ENCODE measurements around the gene SLC12A9. TPM values are rescaled to one million over a fixed set of nuclear protein-coding genes. Genes with fewer than 3 reads are reported as not detected.
"Not testable (repeated sequence)": the region's sequence is repeated elsewhere in the genome, so short reads cannot be mapped to it uniquely, and the experiment has no call there.

The SLC12A9 gene, protein sequence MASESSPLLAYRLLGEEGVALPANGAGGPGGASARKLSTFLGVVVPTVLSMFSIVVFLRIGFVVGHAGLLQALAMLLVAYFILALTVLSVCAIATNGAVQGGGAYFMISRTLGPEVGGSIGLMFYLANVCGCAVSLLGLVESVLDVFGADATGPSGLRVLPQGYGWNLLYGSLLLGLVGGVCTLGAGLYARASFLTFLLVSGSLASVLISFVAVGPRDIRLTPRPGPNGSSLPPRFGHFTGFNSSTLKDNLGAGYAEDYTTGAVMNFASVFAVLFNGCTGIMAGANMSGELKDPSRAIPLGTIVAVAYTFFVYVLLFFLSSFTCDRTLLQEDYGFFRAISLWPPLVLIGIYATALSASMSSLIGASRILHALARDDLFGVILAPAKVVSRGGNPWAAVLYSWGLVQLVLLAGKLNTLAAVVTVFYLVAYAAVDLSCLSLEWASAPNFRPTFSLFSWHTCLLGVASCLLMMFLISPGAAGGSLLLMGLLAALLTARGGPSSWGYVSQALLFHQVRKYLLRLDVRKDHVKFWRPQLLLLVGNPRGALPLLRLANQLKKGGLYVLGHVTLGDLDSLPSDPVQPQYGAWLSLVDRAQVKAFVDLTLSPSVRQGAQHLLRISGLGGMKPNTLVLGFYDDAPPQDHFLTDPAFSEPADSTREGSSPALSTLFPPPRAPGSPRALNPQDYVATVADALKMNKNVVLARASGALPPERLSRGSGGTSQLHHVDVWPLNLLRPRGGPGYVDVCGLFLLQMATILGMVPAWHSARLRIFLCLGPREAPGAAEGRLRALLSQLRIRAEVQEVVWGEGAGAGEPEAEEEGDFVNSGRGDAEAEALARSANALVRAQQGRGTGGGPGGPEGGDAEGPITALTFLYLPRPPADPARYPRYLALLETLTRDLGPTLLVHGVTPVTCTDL
- 10 to 100 TPM; 17.6 to 20.1 TPM for total RNA-seq

DNA sequence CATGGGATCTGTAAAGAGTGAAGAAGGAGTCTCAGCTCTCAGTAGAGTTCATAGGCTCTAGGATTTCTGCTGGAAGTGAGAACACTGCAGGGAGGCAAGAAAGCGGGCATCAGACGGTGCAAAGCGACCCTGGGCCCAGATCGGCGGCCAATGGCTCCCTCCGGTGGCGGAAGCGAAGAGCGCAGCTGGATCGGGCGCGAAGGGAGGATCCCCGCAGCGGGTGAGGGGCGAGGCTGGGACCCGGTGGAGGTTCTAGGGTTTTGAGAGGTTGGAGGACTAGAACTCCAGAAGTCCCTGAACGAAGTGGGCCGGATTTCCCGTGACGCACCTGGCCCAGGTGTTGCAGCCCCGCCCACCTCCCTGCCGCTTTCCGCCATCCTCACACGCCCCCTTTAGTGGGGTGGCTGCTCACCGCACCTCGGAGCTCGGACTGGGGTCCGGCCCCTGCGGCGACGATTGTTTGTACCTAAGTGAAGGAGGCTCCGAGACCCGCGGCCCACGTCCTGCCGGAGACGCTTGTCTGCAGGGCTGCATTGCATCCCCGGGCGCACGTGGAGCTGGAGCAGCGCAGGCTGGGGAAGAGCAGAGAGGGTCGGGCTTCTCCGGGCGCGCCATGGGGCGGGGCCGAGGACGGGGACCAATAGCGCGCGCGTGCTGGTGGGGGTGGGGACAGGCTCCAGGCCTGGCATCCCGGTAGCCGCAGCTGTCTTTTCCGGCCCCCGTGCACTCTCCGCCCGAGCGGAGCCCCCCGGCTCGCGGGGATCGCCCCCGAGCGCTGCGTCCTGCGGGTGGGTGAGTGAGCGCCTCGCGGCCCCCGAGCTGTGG lies at the start of gene SLC12A9:
SLC12A9 (plus strand) TSS at position 666 of the 825 bp plus-strand sequence. CDS start 1,485 bp downstream, outside the sequence.
- peak; percentile 98 to 99 for ATAC-seq (replicated peaks in 1 of 2)
- Mint-ChIP-seq H3K36me3 (ENCODE audit: insufficient read depth in 2 of 2) (no peaks in the 10 kb centered on the region), H3K9me3 (no peaks in the 10 kb centered on the region), H3K27me3 (ENCODE audit: low read depth) (no peaks in the 10 kb centered on the region), H3K4me3 (peak within 1 kb of the TSS; percentile 94 to 96), H3K4me1 (ENCODE audit: low read depth) (peaks cover 7% of the 10 kb centered on the region), H3K27ac (peak within 1 kb of the TSS; percentile 73)
- DNase-seq = peak; percentile 93

DNA sequence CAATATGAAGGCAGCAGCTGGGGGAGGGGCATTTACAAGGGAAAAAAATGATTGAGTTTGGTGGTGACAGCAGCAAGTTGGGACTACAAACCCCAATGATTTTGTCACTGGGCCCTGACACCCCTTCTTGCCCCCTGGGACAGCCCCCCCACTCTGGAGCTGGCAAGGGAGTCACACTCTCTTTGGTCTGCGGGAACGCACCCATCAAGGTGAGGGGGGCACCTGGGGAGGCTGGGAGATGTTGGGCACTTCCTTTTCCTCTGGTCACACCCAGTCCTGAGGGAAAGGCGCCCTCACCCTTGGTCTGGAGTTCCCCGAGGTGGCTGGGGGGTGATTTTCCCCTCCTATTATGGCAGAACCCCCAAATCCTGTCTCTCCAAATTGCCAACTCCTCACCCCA lies 49.6 kb upstream of the SLC12A9 start:
- H3K4me1 Mint-ChIP-seq (ENCODE audit: low read depth) = peaks cover 7% of the 10 kb centered on the region
- H3K9me3 Mint-ChIP-seq = no peaks in the 10 kb centered on the region
- DNase-seq (no peak), ATAC-seq (replicated peaks in 1 of 2) (no peak)
- H3K4me3 Mint-ChIP-seq = no peak overlapping the region
- peaks cover 14% of the 10 kb centered on the region for H3K27me3 Mint-ChIP-seq (ENCODE audit: low read depth)
- no peak overlapping the region for H3K27ac Mint-ChIP-seq
- H3K36me3 Mint-ChIP-seq (ENCODE audit: insufficient read depth in 2 of 2) = no peaks in the 10 kb centered on the region

DNA sequence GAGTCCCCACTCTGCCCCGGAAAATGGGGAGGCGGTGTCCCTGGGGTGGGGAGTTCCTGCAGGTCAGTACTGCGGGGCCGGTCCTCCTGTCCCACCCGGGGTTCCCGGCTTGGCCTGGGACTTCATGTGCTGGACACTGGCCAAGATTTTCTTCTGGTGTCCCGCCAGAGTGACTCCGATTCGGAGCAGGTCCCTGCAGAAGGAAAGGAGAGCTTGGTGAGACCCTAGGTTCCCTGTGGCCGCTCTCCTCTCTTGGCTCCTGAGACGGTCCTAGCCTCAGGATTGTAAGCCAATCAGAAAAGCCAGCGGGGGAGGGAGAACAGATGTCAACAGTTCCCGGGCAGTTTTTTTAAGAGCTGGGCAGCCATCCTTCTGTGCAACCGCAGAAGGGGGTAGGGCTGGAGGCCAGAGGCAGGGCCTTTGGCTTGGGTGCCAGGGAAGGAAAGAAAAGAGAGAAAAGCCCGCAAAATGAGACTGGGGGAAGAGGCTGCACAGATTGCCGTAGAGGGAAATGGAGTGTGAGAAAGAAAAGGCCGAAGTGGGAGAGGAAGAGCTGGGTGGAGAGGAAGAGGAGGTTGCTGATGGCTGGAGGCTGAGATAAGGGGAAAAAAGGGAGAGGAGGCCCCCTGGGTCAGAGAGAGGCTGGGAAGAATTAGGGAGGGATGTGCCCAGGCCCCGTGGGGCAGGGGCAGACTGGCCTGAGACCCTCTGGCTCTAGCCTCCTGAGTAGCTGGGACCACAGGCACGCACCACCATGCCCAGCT lies 48.9 kb upstream of the SLC12A9 start:
- no peak overlapping the region for H3K27ac Mint-ChIP-seq
- peak; percentile 32 to 57 for DNase-seq

DNA sequence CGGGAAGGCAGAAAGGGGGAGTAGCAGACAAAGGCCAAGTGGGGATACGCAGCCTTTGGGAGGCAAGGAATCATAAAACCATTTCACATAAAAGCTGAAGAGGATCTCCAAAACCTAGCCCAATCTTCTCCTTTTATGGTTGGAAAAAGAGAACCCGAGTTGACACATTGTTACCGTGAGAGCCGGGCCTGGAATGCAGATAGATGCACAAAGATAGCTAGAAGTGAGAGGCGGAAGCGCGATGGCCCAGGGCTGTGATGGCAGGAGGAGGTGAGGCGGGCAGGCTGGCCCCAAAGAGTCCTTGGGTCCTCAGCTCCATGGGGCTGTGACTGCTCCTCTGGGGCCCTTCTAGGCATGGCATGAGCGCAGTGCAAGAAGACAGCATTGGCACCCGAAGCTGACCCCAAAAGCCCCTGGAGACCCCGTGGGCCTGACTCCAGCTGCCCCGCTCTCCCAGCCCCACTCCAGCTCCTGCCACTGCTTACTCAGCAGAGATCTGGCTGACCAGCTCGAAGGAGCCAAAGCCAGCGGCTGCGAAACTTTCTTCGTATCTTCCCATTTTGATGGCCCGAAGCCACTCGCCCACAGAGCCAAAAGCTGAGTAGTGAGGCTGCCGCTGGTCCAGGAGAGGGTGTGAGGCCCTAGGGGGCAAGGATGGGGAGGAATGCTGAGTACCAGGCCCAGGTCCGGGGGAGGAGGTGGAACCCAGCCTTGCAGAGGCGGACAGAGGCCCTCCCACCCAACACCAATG lies 47.7 kb upstream of the SLC12A9 start:
- no peaks in the 10 kb centered on the region for H3K36me3 Mint-ChIP-seq (ENCODE audit: insufficient read depth in 2 of 2)
- ATAC-seq (replicated peaks in 1 of 2) = no peak
- no peak overlapping the region for H3K27ac Mint-ChIP-seq
- H3K4me1 Mint-ChIP-seq (ENCODE audit: low read depth) = peaks cover 7% of the 10 kb centered on the region
- H3K4me3 Mint-ChIP-seq = no peak overlapping the region
- no peak for DNase-seq
- peaks cover 7% of the 10 kb centered on the region for H3K27me3 Mint-ChIP-seq (ENCODE audit: low read depth)
- H3K9me3 Mint-ChIP-seq = no peaks in the 10 kb centered on the region

More for the DNA sequence above, 48.9 kb upstream of the SLC12A9 start:
- Mint-ChIP-seq H3K36me3 (ENCODE audit: insufficient read depth in 2 of 2) (no peaks in the 10 kb centered on the region), H3K4me3 (peak overlapping the region in 1 of 2 donors; percentile 25), H3K4me1 (ENCODE audit: low read depth) (peaks cover 7% of the 10 kb centered on the region), H3K27me3 (ENCODE audit: low read depth) (peaks cover 8% of the 10 kb centered on the region), H3K9me3 (no peaks in the 10 kb centered on the region)
- peak; percentile 74 to 93 for ATAC-seq (replicated peaks in 1 of 2)

DNA sequence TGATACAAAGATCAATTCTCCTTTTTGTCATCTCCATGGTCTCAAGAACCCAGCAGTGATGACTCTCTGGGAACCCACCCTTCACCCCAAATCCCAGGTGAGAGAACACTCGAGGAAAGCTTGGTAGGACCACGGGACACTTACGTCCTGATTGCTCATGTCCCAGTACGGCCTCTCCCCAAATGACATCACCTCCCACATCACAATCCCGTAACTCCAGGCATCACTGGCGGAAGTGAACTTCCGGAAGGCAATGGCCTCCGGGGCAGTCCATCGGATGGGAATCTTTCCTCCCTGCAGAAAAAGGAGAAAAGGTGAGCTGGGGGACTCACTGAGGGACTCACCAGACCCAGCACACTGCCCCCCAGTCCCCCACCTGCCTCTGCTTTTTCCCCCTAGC lies 46.2 kb upstream of the SLC12A9 start:
- Mint-ChIP-seq H3K27ac (no peak overlapping the region), H3K36me3 (ENCODE audit: insufficient read depth in 2 of 2) (no peaks in the 10 kb centered on the region), H3K4me3 (no peak overlapping the region), H3K27me3 (ENCODE audit: low read depth) (no peaks in the 10 kb centered on the region), H3K4me1 (ENCODE audit: low read depth) (peaks cover 7% of the 10 kb centered on the region), H3K9me3 (no peaks in the 10 kb centered on the region)
- DNase-seq (no peak), ATAC-seq (replicated peaks in 1 of 2) (no peak)

DNA sequence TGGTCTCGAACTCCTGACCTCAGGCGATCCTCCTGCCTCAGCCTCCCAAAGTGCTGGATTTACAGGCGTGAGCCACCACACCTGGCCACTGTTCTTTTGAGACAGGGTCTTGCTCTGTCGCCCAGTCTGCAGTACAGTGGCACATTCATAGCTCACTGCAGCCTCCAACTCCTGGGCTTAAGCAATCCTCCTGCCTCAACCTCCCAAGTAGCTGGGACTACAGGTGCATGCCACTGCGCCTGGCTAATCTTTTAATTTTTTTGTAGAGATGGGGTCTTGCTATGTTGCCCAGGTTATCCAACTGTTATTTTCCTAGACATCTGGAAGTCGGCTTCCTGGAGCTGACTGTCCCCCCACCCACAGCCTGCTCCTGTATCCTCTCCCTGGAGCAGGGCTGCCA lies 45.6 kb upstream of the SLC12A9 start:
- H3K4me3 Mint-ChIP-seq; DNase-seq; ATAC-seq (replicated peaks in 1 of 2); H3K9me3 Mint-ChIP-seq; H3K27me3 Mint-ChIP-seq (ENCODE audit: low read depth); H3K4me1 Mint-ChIP-seq (ENCODE audit: low read depth); H3K27ac Mint-ChIP-seq; H3K36me3 Mint-ChIP-seq (ENCODE audit: insufficient read depth in 2 of 2): not testable (repeated sequence)

DNA sequence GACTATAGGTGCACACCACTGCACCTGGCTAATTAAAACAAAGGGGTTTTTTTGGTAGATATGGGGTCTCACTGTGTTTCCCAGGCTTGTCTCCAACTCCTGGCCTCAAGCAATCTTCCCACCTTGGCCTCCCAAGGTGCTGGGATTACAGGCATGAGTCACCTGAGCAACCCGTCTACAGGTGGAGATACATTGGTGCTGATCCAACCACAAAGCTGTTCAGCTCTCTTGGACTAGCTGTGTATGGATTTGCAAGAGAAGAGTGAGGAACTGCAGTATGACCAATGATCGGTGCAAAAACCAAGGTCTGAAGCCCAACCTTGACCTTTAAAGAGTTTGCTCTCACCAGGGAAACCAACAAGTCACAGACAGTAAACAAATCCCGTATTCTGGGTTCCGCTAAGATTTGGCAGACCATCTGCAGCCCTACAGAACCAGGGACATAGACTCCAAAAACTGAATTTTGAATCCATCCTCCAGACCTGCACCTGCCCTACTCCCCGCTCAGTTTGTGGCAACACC lies 44.1 kb upstream of the SLC12A9 start:
- Mint-ChIP-seq H3K27me3 (ENCODE audit: low read depth) (no peaks in the 10 kb centered on the region), H3K36me3 (ENCODE audit: insufficient read depth in 2 of 2) (no peaks in the 10 kb centered on the region), H3K4me3 (no peak overlapping the region), H3K9me3 (no peaks in the 10 kb centered on the region), H3K27ac (no peak overlapping the region), H3K4me1 (ENCODE audit: low read depth) (peaks cover 5% of the 10 kb centered on the region)
- ATAC-seq (replicated peaks in 1 of 2) (no peak), DNase-seq (no peak)

DNA sequence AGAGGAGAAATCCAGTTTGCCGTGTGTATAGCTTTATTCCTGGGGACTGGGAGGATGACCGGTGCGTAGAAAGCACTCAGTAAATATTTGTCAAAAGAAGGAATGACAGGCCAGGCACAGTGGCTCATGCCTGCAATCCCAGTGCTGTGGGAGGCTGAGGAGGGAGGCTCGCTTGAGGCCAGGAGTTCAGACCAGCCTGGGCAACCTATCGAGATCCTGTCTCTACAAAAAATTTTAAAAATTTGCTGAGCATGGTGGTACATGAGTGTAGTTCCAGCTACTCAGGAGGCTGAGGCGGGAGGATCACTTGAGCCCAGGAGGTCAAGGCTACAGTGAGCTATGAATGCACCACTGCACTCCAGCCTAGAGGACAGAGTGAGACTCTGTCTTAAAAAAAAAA lies 41.0 kb upstream of the SLC12A9 start:
- no peak for ATAC-seq (replicated peaks in 1 of 2)
- H3K27me3 Mint-ChIP-seq (ENCODE audit: low read depth) = no peaks in the 10 kb centered on the region
- H3K27ac Mint-ChIP-seq = no peak overlapping the region
- no peaks in the 10 kb centered on the region for H3K4me1 Mint-ChIP-seq (ENCODE audit: low read depth)
- H3K9me3 Mint-ChIP-seq = no peaks in the 10 kb centered on the region
- DNase-seq = no peak
- H3K36me3 Mint-ChIP-seq (ENCODE audit: insufficient read depth in 2 of 2) = no peaks in the 10 kb centered on the region
- no peak overlapping the region for H3K4me3 Mint-ChIP-seq

DNA sequence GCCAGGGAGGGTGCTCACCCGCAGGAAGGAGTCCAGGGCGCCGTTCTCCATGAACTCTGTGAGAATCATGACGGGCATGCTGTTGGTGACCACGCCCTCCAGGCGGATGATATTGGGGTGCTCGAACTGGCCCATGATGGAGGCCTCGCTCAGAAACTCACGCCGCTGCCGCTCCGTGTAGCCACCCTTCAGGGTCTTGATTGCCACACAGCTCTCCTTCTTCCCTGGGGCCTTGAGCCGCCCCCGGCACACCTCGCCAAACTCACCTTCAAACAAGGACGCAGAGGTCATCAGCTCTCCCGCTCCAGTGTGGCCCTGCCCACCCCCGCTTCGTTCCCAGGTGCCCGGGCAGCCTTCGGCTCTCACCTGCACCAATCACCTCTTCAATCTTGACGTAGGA lies 39.8 kb upstream of the SLC12A9 start:
- H3K9me3 Mint-ChIP-seq = no peaks in the 10 kb centered on the region
- H3K4me3 Mint-ChIP-seq = no peak overlapping the region
- H3K27ac Mint-ChIP-seq = no peak overlapping the region
- no peaks in the 10 kb centered on the region for H3K36me3 Mint-ChIP-seq (ENCODE audit: insufficient read depth in 2 of 2)
- H3K27me3 Mint-ChIP-seq (ENCODE audit: low read depth) = no peaks in the 10 kb centered on the region
- H3K4me1 Mint-ChIP-seq (ENCODE audit: low read depth) = no peaks in the 10 kb centered on the region
- no peak for ATAC-seq (replicated peaks in 1 of 2)
- no peak for DNase-seq

DNA sequence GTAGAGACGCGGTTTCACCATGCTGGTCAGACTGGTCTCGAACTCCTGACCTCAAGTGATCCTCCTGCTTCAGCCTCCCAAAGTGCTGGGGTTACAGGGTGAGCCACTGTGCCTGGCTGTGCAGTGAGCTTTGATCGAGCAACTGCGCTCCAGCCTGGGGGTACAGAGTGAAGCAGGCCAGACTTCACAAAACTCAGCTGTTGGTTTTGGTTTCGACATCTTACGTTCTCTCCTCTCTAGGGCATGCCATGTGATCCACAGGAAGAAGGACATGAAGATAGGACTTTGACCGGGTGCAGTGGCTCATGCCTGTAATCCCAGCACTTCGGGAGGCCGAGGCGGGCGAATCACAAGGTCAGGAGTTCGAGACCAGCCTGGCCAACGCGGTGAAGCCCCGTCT lies 36.0 kb upstream of the SLC12A9 start:
- DNase-seq; ATAC-seq (replicated peaks in 1 of 2); H3K27ac Mint-ChIP-seq; H3K4me3 Mint-ChIP-seq; H3K36me3 Mint-ChIP-seq (ENCODE audit: insufficient read depth in 2 of 2); H3K9me3 Mint-ChIP-seq; H3K27me3 Mint-ChIP-seq (ENCODE audit: low read depth); H3K4me1 Mint-ChIP-seq (ENCODE audit: low read depth): not testable (repeated sequence)

DNA sequence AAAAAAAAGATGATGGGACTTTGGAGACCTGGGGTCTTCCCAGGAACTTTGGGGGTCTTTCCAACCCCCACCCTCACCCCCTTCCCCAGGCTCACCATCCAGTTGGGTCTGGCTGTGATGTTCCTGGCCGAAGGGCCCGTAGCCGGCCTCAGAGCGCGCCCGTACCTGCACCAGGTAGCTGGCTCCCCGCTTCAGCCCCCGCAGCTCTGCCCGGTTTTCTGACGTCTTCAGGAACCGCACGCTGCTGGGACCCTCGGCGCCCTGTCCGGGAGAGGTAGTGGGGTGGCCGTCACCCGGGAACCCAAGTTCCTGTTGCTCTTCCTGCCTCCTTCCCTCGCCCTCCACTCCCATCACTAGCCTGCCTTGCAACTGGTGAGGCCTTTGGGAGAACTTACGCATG lies 35.4 kb upstream of the SLC12A9 start:
- Mint-ChIP-seq H3K9me3 (no peaks in the 10 kb centered on the region), H3K36me3 (ENCODE audit: insufficient read depth in 2 of 2) (no peaks in the 10 kb centered on the region), H3K4me1 (ENCODE audit: low read depth) (no peaks in the 10 kb centered on the region), H3K4me3 (no peak overlapping the region), H3K27me3 (ENCODE audit: low read depth) (no peaks in the 10 kb centered on the region), H3K27ac (no peak overlapping the region)
- no peak for ATAC-seq (replicated peaks in 1 of 2)
- DNase-seq = no peak

Data from activated T-cell treated with anti-CD3 and anti-CD28 coated beads, Interleukin-2, amount 50 U/mL, for 72 hours (primary cell).